ENCODE data around the gene PLA2G4D.

DNA sequence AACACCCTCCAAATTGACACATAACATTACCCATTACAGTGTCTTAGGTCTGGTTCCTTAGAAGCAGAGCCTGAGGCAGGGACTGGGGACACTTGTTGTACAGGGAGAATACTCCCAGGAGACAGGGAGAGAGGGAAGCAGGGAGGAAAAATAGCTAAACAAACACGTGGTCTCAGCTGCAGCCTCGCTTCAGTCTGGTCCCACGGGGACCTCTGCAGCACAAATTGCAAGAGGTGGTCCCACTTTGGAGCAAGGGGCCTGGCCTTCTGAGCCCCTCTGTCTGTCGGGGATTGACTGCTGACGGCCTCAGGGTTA lies 25.0 kb upstream of the PLA2G4D start:
- TF ChIP-seq, protein P1, sequence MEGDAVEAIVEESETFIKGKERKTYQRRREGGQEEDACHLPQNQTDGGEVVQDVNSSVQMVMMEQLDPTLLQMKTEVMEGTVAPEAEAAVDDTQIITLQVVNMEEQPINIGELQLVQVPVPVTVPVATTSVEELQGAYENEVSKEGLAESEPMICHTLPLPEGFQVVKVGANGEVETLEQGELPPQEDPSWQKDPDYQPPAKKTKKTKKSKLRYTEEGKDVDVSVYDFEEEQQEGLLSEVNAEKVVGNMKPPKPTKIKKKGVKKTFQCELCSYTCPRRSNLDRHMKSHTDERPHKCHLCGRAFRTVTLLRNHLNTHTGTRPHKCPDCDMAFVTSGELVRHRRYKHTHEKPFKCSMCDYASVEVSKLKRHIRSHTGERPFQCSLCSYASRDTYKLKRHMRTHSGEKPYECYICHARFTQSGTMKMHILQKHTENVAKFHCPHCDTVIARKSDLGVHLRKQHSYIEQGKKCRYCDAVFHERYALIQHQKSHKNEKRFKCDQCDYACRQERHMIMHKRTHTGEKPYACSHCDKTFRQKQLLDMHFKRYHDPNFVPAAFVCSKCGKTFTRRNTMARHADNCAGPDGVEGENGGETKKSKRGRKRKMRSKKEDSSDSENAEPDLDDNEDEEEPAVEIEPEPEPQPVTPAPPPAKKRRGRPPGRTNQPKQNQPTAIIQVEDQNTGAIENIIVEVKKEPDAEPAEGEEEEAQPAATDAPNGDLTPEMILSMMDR (IDR thresholded peaks at IDR 0.05; ENCODE audit: low read length), result no peak
- TF ChIP-seq EZH2 (IDR thresholded peaks at IDR 0.05; ENCODE audit: borderline replicate concordance, low read length), result no peak
